ENCODE results near the gene MYO1B.

DNA sequence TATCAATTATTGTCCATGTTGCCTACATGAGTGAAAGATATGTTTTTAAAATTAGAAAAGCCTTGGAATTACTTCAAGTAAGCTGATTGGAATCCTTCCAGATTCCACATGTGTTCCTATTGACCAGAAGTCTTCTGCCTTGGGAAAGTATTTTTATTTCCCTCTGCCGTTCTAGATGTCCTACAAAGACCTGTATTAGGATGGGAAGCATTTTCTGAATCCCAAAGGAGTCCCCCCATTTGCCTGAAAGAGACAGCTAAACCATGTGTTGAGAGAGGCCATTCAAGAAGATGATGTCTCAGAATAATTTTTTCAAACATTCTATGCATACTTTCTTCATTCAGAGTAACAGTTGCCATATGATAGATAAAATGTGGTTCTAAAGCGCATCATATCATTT lies 19.0 kb upstream of the MYO1B start:
- TF ChIP-seq CTCF (conservative IDR thresholded peaks at IDR 0.05): no peak
- no peak for TF ChIP-seq ZFX (IDR thresholded peaks at IDR 0.05)
